ENCODE data around the gene GLI2. TPM values are rescaled to one million over a fixed set of nuclear protein-coding genes. Genes with fewer than 3 reads are reported as not detected.

GLI2 gene
- total RNA-seq, 1 experiment from 2014 or later, result 7.9 TPM

DNA sequence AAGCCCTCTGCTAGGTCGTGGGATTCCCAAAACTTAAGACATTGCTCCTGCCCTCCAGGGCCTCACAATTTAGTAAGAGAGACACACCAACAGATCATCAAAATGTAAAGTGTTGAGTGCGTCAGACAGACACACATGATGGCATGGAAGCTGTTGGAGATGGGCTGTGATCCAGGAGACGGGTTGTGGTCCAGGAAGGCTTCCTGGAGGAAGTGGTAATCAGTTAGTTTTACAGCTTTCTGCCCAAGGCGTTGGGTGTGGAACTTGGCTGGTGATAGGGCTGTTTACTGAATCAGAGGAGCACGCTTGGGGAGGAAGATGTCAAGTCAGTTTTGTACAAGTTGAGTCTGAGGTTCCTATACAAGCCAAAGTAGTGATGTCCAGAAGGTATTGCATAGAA lies 24.0 kb upstream of the GLI2 start:
- peak; percentile 9 for DNase-seq (ENCODE audit: low read depth)

DNA sequence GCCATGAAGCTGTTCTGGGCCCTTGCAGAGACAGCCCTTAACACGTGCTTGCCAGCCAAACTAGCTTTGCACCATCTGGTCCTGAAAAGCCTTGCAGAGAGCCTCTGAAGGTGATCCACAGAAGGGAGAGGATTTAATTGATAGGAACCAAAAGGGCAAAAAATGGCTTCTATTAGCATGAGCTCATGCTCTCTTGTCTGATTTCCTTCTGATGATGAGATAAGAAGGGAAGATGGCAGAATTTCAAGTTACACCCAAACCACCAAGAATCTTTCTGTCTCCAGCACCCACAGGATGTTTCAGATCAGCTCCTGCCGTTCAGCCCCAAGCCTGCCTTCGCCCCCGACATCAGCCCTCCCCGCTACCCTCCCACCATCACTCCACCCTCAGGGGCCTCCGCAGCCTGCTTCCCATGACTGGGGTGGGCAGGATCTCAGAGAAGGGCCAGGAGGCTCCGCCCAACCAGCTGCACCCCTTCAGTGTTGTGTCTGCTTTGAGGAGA lies 23.4 kb upstream of the GLI2 start:
- DNase-seq (ENCODE audit: low read depth), result no peak

DNA sequence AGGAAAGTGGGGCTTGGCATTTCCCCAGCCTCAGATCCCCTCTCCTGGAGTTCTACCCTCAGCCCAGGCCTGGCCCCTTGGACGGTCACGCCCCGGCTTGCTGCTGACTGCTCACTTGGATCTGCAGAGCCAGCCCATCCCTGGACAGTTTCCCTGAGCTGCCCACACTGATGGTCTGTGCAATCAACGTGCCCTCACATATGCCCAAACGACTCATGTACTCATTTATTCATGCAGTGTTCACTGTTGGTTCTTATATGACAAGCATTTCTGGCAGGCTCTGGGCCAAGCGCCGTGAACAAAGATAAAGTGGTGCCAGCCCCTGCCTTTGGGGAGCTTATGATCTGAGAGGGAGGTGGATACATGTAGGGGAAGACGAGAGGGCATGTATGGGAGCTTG lies 20.3 kb upstream of the GLI2 start:
- no peak for DNase-seq (ENCODE audit: low read depth)

DNA sequence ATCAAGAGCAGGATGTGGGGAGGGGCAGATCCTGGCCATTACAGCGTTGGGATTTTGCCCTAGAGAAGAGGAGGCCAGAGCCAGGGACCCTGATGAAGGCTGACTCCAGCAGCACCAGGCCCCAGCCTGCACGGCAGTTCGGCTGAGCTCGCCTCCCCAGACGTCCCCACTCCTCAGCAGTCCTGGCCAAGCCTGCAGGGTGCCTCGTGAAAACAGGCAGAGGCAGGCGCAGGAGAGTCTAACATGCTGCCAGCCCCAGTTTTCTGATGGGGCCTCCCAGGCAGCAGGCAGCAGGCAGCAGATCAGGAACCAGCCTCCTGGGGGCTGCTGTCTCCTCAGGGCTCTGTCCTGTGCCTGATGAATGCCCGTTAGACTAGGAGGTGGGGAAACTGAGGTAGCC lies 19.7 kb upstream of the GLI2 start:
- DNase-seq (ENCODE audit: low read depth), result no peak

- DNase-seq (ENCODE audit: low read depth), result no peak
Measured at GRCh38 chr2:120716641-120717585, 18.8 kb upstream of the GLI2 start.

GRCh38 chr2:120719491-120719890 lies 16.2 kb upstream of the GLI2 start:
- DNase-seq (ENCODE audit: low read depth), result no peak

DNA sequence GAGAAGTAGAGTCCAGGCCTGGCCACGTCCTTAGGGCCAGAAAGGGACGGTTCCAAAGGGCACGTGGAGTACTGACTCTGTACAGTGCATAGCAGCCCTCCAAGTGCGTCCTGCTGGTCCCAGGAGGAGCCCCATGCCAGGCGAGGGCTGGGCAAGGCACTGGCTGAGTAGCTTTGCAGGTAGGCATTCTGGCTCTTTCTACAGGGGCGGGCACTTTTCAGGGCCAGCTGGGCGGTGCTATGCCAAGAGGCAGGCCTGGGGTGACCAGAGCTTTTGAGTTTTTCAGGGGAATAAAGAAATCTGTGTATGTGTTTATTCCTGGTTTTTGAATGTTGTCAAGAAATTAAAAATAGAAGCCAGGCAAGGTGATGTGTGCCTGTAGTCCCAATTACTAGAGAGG lies 15.4 kb upstream of the GLI2 start:
- no peak for DNase-seq (ENCODE audit: low read depth)

GRCh38 chr2:120720746-120721375 lies 14.8 kb upstream of the GLI2 start:
- no peak for DNase-seq (ENCODE audit: low read depth)

- DNase-seq (ENCODE audit: low read depth), result no peak
Measured at GRCh38 chr2:120722246-120722567, 13.5 kb upstream of the GLI2 start.

DNA sequence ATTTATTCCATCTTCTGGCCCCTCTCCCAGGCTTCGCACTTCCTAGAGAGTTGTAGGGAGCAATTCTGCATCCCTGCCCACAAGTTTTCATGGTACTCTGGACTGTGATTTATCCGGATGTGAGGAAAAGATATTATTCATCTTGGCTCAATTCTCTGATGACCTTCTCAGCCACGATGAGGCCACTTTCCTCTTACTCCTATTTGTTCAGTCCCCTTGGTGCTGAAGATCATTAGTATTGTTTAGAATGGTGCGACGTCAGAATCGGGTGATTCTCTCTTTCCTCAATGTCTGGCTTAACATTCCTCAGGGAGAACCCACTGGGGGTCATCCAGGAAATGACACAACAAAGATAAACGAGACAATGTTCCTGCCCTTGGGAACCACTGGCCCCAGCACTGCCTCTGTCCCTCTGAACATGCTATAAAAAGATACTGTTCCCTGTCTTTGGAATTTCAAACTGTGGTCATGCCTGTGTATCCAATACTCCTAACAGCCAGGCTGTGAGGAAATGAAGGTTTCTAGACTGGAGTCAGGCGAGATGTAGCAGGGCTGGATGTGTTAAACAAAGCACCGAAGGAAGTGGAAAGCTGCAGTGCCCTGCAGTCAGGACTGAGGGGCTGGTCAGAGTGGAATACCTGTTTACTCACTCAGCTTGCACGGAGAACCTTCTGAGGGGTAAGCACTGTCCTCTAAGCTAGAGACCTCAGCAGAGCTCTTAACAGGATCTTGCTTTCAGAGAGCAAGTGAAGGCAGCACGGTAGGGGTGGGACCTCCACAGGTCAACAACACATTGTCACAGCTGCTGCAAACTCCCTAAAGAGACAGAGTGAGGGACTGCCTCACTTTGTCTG lies 12.9 kb upstream of the GLI2 start:
- DNase-seq (ENCODE audit: low read depth), result peak; percentile 94

DNA sequence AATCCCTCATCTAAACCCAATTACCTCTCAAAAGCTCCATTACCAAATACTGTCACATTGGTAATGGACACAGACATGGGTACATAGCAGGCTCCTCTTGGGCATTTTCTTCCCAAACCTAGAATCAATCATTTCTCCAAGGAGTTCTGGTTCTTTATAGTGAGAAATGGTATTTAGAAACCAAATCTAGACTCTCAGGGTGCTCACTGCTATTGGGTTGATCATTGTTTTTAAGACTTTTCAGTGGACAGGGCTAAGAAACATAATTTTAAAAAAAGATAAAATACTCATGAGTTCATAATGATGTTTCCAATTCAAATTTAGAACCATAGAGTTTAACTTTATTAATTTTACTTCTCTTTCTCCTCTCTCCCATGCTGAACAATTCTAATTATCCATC lies 9.4 kb upstream of the GLI2 start:
- DNase-seq (ENCODE audit: low read depth), result no peak

- DNase-seq (ENCODE audit: low read depth), result peak; percentile 80
Measured at GRCh38 chr2:120729406-120730399, 6.0 kb upstream of the GLI2 start.

DNA sequence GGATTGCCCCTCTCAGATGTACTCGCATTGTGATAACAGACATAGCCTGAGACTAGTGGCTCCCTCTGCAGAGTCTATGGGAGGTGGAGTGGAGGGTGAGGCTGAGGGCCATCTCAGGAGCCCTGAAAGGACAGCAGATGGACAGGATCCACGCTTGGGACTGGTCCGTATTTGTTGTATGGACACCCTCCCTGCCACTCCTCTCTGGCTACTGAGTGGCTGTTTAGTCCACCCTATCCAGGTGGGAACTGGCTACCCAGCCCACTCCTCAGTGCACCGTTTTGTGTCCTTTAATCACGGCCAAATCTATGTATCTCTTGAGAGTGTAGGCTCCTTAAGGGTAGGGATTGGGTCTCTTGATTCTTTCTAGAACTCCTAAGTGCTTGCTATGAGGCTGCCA lies 4.5 kb upstream of the GLI2 start:
- DNase-seq (ENCODE audit: low read depth), result no peak

DNA sequence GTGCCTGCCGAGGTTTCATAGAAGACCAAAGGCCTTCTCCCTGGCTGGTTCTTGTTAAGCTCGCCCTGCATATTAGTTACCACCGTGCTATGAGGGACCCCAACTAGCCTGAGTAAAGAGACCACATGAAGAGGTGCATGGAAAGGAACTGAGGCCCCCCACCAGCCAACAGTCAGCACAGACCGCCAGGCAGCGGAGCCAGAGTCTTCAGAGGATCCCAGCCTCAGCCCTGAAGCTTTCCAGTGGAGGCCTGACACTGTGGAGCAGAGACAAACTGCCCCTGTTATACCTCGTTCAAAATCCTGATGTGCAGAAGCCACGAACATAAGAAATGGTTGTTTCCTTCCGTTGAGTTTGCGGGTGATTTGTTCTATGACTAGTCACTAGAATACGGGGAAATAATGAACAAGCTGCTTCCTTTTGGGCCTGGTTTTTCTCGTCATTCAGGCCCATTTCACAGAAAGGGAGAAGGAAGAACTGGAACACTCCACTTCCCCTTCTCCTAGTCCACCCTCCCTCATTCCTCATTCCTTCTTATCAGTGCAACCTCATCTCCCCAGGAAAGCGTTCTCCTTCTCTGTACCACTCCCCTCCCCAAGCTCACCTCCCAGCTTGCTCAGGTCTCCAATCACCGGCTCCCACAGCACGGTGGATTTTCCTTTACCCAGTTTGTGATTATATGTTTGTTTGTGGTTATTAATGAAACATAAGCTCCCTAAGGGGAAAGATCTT lies 3.0 kb upstream of the GLI2 start:
- DNase-seq (ENCODE audit: low read depth), result no peak

- DNase-seq (ENCODE audit: low read depth), result no peak
Measured at GRCh38 chr2:120733238-120733932, 2.3 kb upstream of the GLI2 start.

- no peak for DNase-seq (ENCODE audit: low read depth)
Measured at GRCh38 chr2:120734930-120735651, 577 bp upstream of the GLI2 start.

DNA sequence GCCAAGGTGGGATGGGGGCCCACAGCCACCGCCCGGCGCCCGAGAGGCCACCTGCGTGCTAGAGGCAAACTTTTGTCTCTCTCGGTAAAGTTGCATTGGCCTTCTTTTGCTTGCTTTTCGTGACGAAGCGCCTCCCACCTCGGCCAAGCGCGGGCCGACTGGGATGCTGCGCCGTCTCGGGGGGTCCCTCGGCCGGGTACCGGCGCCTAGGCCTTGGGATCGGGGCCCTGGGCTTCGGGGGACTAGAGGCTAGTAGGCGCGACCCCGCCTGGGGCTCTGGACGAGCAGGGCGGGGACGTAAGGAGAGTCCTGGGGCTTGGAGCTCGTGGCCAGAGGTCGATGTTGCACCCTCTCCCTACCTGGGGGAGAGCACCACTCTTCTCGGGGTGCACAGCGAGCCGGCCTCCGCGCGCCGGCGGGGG lies 545 bp downstream of the GLI2 start:
- peak; percentile 24 for DNase-seq (ENCODE audit: low read depth)

- DNase-seq (ENCODE audit: low read depth), result peak; percentile 78
Measured at GRCh38 chr2:120736624-120737339, 1.1 kb downstream of the GLI2 start.
